HepG2 (cell line): ENCODE results near the gene FAP. TPM values are rescaled to one million over a fixed set of nuclear protein-coding genes. Genes with fewer than 3 reads are reported as not detected.

ENCODE experiments used
- ATAC-seq: fragments of 200-7000 bp; cut with Tn5 transposase; 3 replicates; pipeline ENCODE4 v1.9.1; 2020; ENCODE audit warnings: mild to moderate bottlenecking, moderate library complexity
- BruUV-seq: library from RNA; stranded (reverse); fragments of 400-500 nt; replicated peaks from 2 replicates; lab custom pipeline; 2021; lab: Mats Ljungman, UMichigan
- CTCF ChIA-PET: fragments of 300-600 bp; formaldehyde crosslinking; extraction: SDS; loops from one replicate; lab custom pipeline; 2021; ENCODE audit warnings: low total read pairs, inconsistent platforms, low intra/inter-chr PET ratio; lab: Yijun Ruan, JAX
- POLR2A ChIA-PET: fragments of 350-600 bp; sonication (Branson Sonifier 250); formaldehyde crosslinking; loops from one replicate; lab custom pipeline; 2020; ENCODE audit warnings: antibody characterized with exemption, inconsistent platforms; lab: Yijun Ruan, JAX
- DNase-seq: peaks from one replicate; pipeline ENCODE4 v3.0.0-alpha.2; 2015; ENCODE audit warnings: low spot score
- FAIRE-seq: peaks from 3 replicates; lab custom pipeline; 2011; peaks lifted over from hg19 to GRCh38; lab: Jason Lieb, UNC
- H2AFZ ChIP-seq: one replicate; pipeline ENCODE4 v1.6.1; 2011; ENCODE audit warnings: low read length, inconsistent platforms
- H3K27ac ChIP-seq: fragments of 300-600 bp; 3 replicates; pipeline ENCODE4 v1.8.0; 2011; ENCODE audit warnings: mixed run types, mild to moderate bottlenecking, mixed read lengths, low read length, inconsistent platforms; ENCODE audit not compliant: insufficient read depth; ENCODE audit errors: extremely low read length
- H3K27me3 ChIP-seq, 2 experiments: fragments of 200-600 bp in 1 of 2; 2 replicates in 1 of 2; 3 replicates in 1 of 2; pipeline versions ENCODE4 v1.6.0 to v1.8.0; 2011; ENCODE audit warnings: low read length in 2 of 2, mild to moderate bottlenecking in 2 of 2, moderate library complexity in 2 of 2, inconsistent platforms in 1 of 2; ENCODE audit not compliant: insufficient read depth in 2 of 2, control insufficient read depth in 1 of 2
- H3K36me3 ChIP-seq, 2 experiments: fragments of 200-600 bp in 1 of 2; replicated peaks in 1 of 2; 2 replicates in 1 of 2; 3 replicates in 1 of 2; pipeline versions ENCODE4 v1.5.1 to v1.8.0; 2011; ENCODE audit warnings: low read length in 2 of 2, inconsistent platforms in 1 of 2; ENCODE audit not compliant: insufficient read depth in 2 of 2, control insufficient read depth in 1 of 2
- H3K4me1 ChIP-seq: 2 replicates; pipeline ENCODE4 v1.5.1; 2012; ENCODE audit warnings: low read length, inconsistent platforms; ENCODE audit not compliant: insufficient read depth
- H3K4me2 ChIP-seq: 2 replicates; pipeline ENCODE4 v1.6.0; 2011; ENCODE audit warnings: low read depth, low read length, inconsistent platforms
- H3K4me3 ChIP-seq, 3 experiments: fragments of 200-600 bp in 1 of 3; sonication (generic), shearing (Covaris generic) in 1 of 3; replicated peaks in 1 of 3; 2 replicates each; pipeline ENCODE4 v1.5.1; 2011 to 2016; ENCODE audit warnings: low read length in 3 of 3, inconsistent platforms in 2 of 3, low read depth in 2 of 3, mild to moderate bottlenecking in 2 of 3, control low read depth in 1 of 3, mixed read lengths in 1 of 3; ENCODE audit not compliant: insufficient read depth in 1 of 3
- H3K79me2 ChIP-seq: one replicate; pipeline ENCODE4 v1.6.1; 2011; ENCODE audit warnings: low read length, inconsistent platforms; ENCODE audit not compliant: insufficient read depth
- H3K9ac ChIP-seq: 2 replicates; pipeline ENCODE4 v1.6.0; 2011; ENCODE audit warnings: mild to moderate bottlenecking, low read depth, low read length, inconsistent platforms; ENCODE audit not compliant: insufficient read depth
- H3K9me3 ChIP-seq: 2 replicates; pipeline ENCODE4 v1.5.1; 2012; ENCODE audit warnings: mild to moderate bottlenecking, low read length
- H4K20me1 ChIP-seq: 2 replicates; pipeline ENCODE4 v1.6.0; 2011; ENCODE audit warnings: inconsistent platforms, mild to moderate bottlenecking, low read length, moderate library complexity; ENCODE audit not compliant: insufficient read depth
- ELF1 ChIP-seq: sonication (generic); formaldehyde crosslinking; IDR thresholded peaks from 2 replicates; pipeline ENCODE4 v1.4.0; 2020; ENCODE audit warnings: missing genetic modification reagents
- KMT2B ChIP-seq: IDR thresholded peaks from 2 replicates; pipeline ENCODE4 v1.6.1; 2016; ENCODE audit warnings: missing genetic modification reagents, missing compliant biosample characterization
- SKIL ChIP-seq: sonication (generic); formaldehyde crosslinking; IDR thresholded peaks from 2 replicates; pipeline ENCODE4 v1.8.0; 2022; ENCODE audit warnings: missing genetic modification reagents, mild to moderate bottlenecking, moderate library complexity, borderline replicate concordance
- SNAPC2 ChIP-seq: sonication (generic); formaldehyde crosslinking; IDR thresholded peaks from 2 replicates; pipeline ENCODE4 v1.8.1; 2022; ENCODE audit warnings: mild to moderate bottlenecking, missing genetic modification reagents
- SNRNP70 ChIP-seq: fragments of 200-400 bp; formaldehyde crosslinking; IDR thresholded peaks from 2 replicates; pipeline ENCODE4 v1.6.1; 2017; ENCODE audit warnings: mild to moderate bottlenecking, low read depth, low read length, moderate library complexity
- TEAD2 ChIP-seq: sonication (generic); formaldehyde crosslinking; IDR thresholded peaks from 2 replicates; pipeline ENCODE4 v1.9.0; 2021; ENCODE audit warnings: missing genetic modification reagents
- ZNF124 ChIP-seq: sonication (generic); formaldehyde crosslinking; IDR thresholded peaks from 2 replicates; pipeline ENCODE4 v1.4.0; 2020; ENCODE audit warnings: missing genetic modification reagents
- ZNF224 ChIP-seq: sonication (generic); formaldehyde crosslinking; IDR thresholded peaks from 2 replicates; pipeline ENCODE4 v1.5.0; 2020; ENCODE audit warnings: mild to moderate bottlenecking, missing genetic modification reagents
- ZNF30 ChIP-seq: sonication (generic); formaldehyde crosslinking; IDR thresholded peaks from 2 replicates; pipeline ENCODE4 v1.5.0; 2020; ENCODE audit warnings: mild to moderate bottlenecking, missing genetic modification reagents
- ZNF530 ChIP-seq: sonication (generic); formaldehyde crosslinking; IDR thresholded peaks from 2 replicates; pipeline ENCODE4 v1.5.0; 2020; ENCODE audit warnings: low read depth, mild to moderate bottlenecking, missing genetic modification reagents
- ZNF569 ChIP-seq: sonication (generic); formaldehyde crosslinking; IDR thresholded peaks from 2 replicates; pipeline ENCODE4 v1.5.0; 2020; ENCODE audit warnings: mild to moderate bottlenecking, missing genetic modification reagents, moderate library complexity, borderline replicate concordance
- ZNF598 ChIP-seq: sonication (generic); formaldehyde crosslinking; IDR thresholded peaks from 2 replicates; pipeline ENCODE4 v1.5.1; 2020; ENCODE audit warnings: mild to moderate bottlenecking, missing genetic modification reagents, borderline replicate concordance
- ZNF800 ChIP-seq: sonication (generic); formaldehyde crosslinking; IDR thresholded peaks from 2 replicates; pipeline ENCODE4 v1.4.0; 2020; ENCODE audit warnings: missing genetic modification reagents
- WGBS: methylation state at CpG from one replicate; pipeline ENCODE4 v1.1.6; 2017; ENCODE audit warnings: low lambda C conversion rate; 5-methylcytosine and 5-hydroxymethylcytosine counted together
- in situ Hi-C: cut with HindIII; loops from 2 replicates; pipeline ENCODE4 v1.10.0; 2017; ENCODE audit warnings: low pct_unique_long_range_greater_than_20kb; ENCODE audit not compliant: extremely low pct_ligation_motif_present
- intact Hi-C: fragments of 100-400 bp; cut with micrococcal nuclease; formaldehyde crosslinking; loops from one replicate; pipeline ENCODE4 v1.10.0; 2022; ENCODE audit not compliant: unreplicated experiment
- polyA plus RNA-seq, 8 experiments: library from polyadenylated mRNA; depleted of rRNA in 3 of 8; stranded (reverse) in 7 of 8; unstranded in 1 of 8; fragments of >200 nt; fragmentation: Illumina TruSeq in 4 of 8; extraction: Trizol in 4 of 8; gene quantifications; 2 replicates each; pipeline versions ENCODE4 v1.2.1 to v1.2.3, GENCODE V29; 2011 to 2016; ENCODE audit warnings: low read depth in 4 of 8, missing spikeins in 1 of 8, mixed read lengths in 1 of 8; ENCODE audit not compliant: insufficient read depth in 1 of 8
- total RNA-seq, 5 experiments: library from RNA; depleted of rRNA; stranded (reverse); fragments of >200 nt; fragmentation: Illumina TruSeq; extraction: Trizol; gene quantifications; 2 replicates each; pipeline ENCODE4 v1.2.3, GENCODE V29; 2016; ENCODE audit warnings: low read depth in 1 of 5

FAP gene
- total and polyA plus RNA-seq, 2 of the 13 experiments (the other 11 are each of a cell fraction or from before 2014, with no cell fraction given) = not detected

- TF ChIP-seq ZNF598 (CRISPR knock-in tag) (no peak), SNRNP70 (no peak), SKIL (no peak), ZNF800 (CRISPR knock-in tag) (no peak), ZNF224 (CRISPR knock-in tag) (no peak), SNAPC2 (CRISPR knock-in tag) (no peak), ZNF530 (no peak)
Observed at GRCh38 chr2:162182395-162182794, 60.9 kb downstream of the FAP start (continued).

GRCh38 chr2:162177301-162177700, 65.9 kb downstream of the FAP start:
- Histone ChIP-seq H3K36me3 (no peaks in the 10 kb centered on the region), H3K4me3 (no peak overlapping the region), H3K27ac (no peak overlapping the region), H3K27me3 (peaks cover 0 to 9% of the 10 kb centered on the region in 2 experiments; a peak in 1 of 5 replicates), H4K20me1 (no peaks in the 10 kb centered on the region), H3K4me1 (no peaks in the 10 kb centered on the region), H3K9ac (no peak overlapping the region), H2AFZ (no peak overlapping the region), H3K79me2 (no peaks in the 10 kb centered on the region), H3K9me3 (no peaks in the 10 kb centered on the region), H3K4me2 (no peak overlapping the region)
- POLR2A ChIA-PET = no interaction called here
- no peak for TF ChIP-seq ZNF30 (CRISPR knock-in tag)
- TF ChIP-seq ELF1 = no peak
- TF ChIP-seq ZNF569 (CRISPR knock-in tag) = no peak
- no peak for TF ChIP-seq TEAD2
- no peak for TF ChIP-seq KMT2B
- no peak for TF ChIP-seq ZNF124 (CRISPR knock-in tag)
- DNase-seq (no peak), ATAC-seq (no peak), FAIRE-seq (no peak)
- 18% methylated on average over 4 of the region's 4 CpGs for WGBS
- in situ Hi-C loops = no loop called here
- CTCF ChIA-PET = no interaction called here
- BruUV-seq = no TSS peak
- intact Hi-C loops = no loop called here
